ENCODE measurements around the gene RILPL1.

RILPL1 gene

DNA sequence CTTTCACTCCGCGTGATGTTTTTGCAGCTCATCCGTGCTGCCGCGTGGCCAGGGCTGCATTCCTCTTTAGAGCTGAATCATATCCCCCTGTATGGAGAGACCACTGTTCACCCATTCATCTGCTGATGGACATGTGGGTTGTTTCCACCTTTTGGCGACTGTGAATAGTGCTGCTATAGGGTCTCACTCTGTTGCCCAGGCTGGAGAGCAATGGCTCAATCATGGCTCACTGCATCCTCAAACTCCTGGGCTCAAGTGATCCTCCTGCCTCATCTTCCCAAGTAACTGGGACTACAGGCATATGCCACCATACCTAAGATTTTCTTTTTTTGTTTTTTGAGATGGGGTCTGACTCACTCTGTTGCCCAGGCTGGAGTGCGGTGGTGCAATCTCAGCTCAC is 36.5 kb downstream of the RILPL1 start:
- H3K27ac ChIP-seq: no peak overlapping the region

DNA sequence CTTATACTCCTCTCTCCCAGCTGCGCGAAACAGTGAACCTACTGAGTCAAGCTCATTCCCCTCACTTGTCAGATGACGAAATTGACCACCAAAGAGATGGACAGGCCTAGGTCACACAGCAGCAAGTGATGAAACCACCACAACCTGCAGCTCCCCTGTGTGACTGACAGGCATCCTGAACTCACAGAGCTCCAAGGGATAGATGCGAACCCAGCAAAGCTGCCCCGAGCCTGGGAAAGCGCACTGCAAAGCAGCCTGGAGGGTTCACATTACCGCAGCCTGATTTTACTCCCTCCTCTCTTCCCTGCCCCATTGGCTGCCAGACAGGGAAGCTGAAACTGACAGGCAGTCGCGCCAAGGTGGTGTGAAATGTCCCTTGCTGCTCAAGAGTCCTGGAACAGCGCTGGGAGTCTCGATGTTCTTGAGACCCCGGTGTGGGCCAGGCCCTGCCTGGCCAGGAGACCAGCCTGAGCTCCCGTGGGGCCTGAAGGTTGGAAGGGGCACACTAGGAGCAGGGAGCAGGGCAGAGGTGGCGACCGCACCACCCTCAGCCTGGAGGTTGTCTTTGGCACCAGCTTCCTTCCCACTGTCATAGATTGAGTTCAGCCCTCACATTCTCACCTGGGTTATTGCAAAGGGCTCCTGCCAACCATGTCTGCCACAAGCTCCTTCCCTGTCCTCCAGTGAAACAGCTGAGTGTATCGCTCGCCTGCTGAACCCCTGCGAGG is 39.2 kb downstream of the RILPL1 start:
- TF ChIP-seq, protein P1, sequence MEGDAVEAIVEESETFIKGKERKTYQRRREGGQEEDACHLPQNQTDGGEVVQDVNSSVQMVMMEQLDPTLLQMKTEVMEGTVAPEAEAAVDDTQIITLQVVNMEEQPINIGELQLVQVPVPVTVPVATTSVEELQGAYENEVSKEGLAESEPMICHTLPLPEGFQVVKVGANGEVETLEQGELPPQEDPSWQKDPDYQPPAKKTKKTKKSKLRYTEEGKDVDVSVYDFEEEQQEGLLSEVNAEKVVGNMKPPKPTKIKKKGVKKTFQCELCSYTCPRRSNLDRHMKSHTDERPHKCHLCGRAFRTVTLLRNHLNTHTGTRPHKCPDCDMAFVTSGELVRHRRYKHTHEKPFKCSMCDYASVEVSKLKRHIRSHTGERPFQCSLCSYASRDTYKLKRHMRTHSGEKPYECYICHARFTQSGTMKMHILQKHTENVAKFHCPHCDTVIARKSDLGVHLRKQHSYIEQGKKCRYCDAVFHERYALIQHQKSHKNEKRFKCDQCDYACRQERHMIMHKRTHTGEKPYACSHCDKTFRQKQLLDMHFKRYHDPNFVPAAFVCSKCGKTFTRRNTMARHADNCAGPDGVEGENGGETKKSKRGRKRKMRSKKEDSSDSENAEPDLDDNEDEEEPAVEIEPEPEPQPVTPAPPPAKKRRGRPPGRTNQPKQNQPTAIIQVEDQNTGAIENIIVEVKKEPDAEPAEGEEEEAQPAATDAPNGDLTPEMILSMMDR (conservative IDR thresholded peaks at IDR 0.05): no peak
- no peak overlapping the region; the same call in 1 of the 2 replicates for H3K27ac ChIP-seq

More for the DNA sequence above, 36.5 kb downstream of the RILPL1 start:
- TF ChIP-seq, protein P1 (conservative IDR thresholded peaks at IDR 0.05): no peak

DNA sequence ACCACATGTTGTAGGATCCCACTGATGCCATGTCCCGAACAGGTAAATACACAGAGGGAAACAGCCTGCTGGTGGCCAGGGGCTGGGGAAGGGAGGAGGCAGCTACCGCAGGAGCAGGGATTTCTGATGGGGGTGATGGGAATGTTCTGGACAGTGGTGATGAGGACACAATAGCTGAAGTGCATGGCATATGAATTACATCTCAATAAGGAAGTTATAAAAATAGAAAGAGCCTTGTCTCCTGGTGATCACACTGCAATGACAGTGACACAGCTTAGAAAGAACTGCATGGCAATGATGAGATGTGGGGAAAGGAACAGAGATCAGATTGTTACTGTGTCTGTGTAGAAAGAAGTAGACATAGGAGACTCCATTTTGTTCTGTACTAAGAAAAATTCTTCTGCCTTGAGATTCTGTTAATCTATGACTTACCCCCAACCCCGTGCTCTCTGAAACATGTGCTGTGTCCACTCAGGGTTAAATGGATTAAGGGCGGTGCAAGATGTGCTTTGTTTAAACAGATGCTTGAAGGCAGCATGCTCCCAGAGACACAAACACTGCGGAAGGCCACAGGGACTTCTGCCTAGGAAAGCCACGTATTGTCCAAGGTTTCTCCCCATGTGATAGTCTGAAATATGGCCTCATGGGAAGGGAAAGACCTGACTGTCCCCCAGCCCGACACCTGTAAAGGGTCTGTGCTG is 41.0 kb downstream of the RILPL1 start:
- H3K27ac ChIP-seq: peak overlapping the region; percentile 64

DNA sequence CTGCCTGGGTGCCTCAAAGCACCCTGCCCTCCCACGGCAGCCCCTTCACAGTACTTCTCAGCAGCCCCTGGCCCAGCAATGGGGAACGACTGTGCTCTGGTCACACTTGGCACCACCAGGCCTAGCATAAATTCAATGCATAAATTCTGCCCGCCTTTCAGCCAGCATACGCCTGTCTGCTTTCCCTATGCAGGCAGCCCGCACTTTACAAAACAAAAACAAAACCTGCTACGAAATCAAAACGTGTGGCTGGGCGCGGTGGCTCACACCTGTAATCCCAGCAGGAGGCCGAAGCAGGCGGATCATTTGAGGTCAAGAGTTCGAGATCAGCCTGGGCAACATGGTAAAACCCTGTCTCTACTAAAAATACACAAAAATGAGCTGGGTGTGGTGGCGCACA is 42.0 kb downstream of the RILPL1 start:
- peak overlapping the region; percentile 64 for H3K27ac ChIP-seq
- TF ChIP-seq, protein P1 (conservative IDR thresholded peaks at IDR 0.05): no peak

DNA sequence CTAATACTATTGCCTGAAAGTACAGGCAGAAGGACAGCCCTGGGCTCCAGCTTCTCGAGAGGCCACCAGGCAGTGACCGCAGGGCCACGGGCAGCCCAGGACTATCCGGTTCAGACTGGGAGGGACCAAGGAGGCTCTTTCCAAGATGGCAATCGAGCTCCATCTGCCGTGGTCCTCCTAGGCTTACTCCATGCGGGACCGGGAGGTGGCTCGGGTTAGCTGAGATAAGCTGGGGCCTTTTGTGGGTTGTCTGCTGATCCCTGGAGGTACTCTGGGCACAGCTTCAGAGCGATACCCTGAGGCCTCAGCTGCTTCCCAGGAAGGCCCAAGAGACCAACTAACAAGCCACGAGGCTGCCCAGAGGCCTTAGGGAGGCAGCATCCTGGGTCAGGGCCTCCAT is 42.5 kb downstream of the RILPL1 start:
- TF ChIP-seq, protein P1 (conservative IDR thresholded peaks at IDR 0.05): no peak
- H3K27ac ChIP-seq: no peak overlapping the region

DNA sequence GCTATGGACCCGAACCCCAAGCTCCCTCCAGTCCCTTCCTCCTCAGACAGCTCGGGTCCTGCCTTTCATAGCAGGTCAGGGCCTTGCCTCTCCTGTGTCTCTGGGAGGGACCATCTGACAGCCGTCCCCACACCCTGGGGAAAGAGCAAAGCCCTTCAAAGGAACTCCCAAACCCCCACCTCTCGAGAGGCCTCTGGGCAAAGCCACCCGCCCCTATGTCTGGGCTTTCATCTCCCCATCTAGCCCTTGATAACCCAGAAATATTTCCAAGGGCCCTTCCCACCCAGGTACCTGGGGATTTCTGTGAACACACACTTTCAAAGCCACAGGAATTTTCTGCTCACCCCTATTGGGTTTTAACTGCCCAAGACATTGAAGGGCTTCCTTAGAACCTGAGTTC is 43.4 kb downstream of the RILPL1 start:
- no peak overlapping the region for H3K27ac ChIP-seq
- TF ChIP-seq, protein P1 (conservative IDR thresholded peaks at IDR 0.05): no peak

DNA sequence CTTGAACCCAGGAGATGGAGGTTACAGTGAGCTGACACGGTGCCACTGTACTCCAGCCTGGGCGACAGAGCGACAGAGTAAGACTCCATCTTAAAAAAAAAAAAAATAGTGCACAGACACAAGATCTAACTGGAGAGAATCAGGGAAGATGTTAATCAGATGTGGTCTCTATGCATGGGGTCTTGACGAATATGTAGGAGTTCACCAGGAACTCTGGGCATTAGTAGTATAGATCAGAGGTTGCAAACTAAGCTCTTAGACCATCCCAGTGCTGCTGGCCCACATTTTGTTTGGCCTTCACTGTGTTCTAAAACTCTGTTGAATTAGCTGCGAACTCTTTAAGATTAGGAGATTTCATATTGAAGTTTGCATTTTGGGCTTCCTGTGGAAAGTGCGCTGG is 43.9 kb downstream of the RILPL1 start:
- TF ChIP-seq, protein P1 (conservative IDR thresholded peaks at IDR 0.05): no peak
- no peak overlapping the region for H3K27ac ChIP-seq

All from VCaP (cell line).